HL-60 (cell line): Measurements from ENCODE around the gene KLHL3.

Experiments used
- DNase-seq, 2 experiments: peaks; one replicate each; pipeline ENCODE4 v3.0.0-alpha.2; 2010 to 2020; ENCODE audit warnings: low read depth in 1 of 2, low spot score in 1 of 2
- H3K27ac ChIP-seq: fragments of 250-450 bp; sonication (Bioruptor Pico); replicated peaks from 2 replicates; pipeline ENCODE4 v1.5.1; 2020; ENCODE audit warnings: mild to moderate bottlenecking, moderate library complexity
- H3K27me3 ChIP-seq: fragments of 250-450 bp; sonication (Bioruptor Pico); 2 replicates; pipeline ENCODE4 v1.5.1; 2021; ENCODE audit warnings: mild to moderate bottlenecking, moderate library complexity; ENCODE audit not compliant: insufficient read depth, poor library complexity, severe bottlenecking
- H3K4me3 ChIP-seq: replicated peaks from 2 replicates; pipeline ENCODE4 v1.5.1; 2011; ENCODE audit warnings: mild to moderate bottlenecking, control low read depth, low read length; ENCODE audit not compliant: insufficient read depth
- GABPA ChIP-seq: IDR thresholded peaks from 2 replicates; pipeline ENCODE4 v1.6.1; 2012; ENCODE audit warnings: low read depth
- POLR2AphosphoS5 ChIP-seq: IDR thresholded peaks from 2 replicates; pipeline ENCODE4 v1.6.1; 2012; ENCODE audit warnings: low read depth
- SPI1 ChIP-seq: IDR thresholded peaks from 2 replicates; pipeline ENCODE4 v1.6.1; 2012; ENCODE audit warnings: low read depth, mild to moderate bottlenecking, borderline replicate concordance
- TF ChIP-seq, protein P1 (sequence below): IDR thresholded peaks from one replicate; pipeline ENCODE4 v1.5.1; 2011; ENCODE audit warnings: low read length, control low read depth, inconsistent platforms; ENCODE audit not compliant: insufficient read depth
- TF ChIP-seq, protein P2 (sequence below): IDR thresholded peaks from 2 replicates; pipeline ENCODE4 v1.6.1; 2012; ENCODE audit warnings: low read depth; ENCODE audit not compliant: insufficient replicate concordance

The KLHL3 gene

GRCh38 chr5:137636830-137637714 lies 98.8 kb downstream of the KLHL3 start:
- Histone ChIP-seq H3K4me3 (no peak overlapping the region), H3K27ac (no peak overlapping the region), H3K27me3 (no peaks in the 10 kb centered on the region)
- TF ChIP-seq, protein P1, sequence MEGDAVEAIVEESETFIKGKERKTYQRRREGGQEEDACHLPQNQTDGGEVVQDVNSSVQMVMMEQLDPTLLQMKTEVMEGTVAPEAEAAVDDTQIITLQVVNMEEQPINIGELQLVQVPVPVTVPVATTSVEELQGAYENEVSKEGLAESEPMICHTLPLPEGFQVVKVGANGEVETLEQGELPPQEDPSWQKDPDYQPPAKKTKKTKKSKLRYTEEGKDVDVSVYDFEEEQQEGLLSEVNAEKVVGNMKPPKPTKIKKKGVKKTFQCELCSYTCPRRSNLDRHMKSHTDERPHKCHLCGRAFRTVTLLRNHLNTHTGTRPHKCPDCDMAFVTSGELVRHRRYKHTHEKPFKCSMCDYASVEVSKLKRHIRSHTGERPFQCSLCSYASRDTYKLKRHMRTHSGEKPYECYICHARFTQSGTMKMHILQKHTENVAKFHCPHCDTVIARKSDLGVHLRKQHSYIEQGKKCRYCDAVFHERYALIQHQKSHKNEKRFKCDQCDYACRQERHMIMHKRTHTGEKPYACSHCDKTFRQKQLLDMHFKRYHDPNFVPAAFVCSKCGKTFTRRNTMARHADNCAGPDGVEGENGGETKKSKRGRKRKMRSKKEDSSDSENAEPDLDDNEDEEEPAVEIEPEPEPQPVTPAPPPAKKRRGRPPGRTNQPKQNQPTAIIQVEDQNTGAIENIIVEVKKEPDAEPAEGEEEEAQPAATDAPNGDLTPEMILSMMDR = no peak
- no peak for DNase-seq

GRCh38 chr5:137636099-137636498 lies 99.8 kb downstream of the KLHL3 start:
- TF ChIP-seq POLR2AphosphoS5 (no peak), SPI1 (no peak), GABPA (no peak)
- TF ChIP-seq, protein P1 = no peak
- TF ChIP-seq, protein P2, sequence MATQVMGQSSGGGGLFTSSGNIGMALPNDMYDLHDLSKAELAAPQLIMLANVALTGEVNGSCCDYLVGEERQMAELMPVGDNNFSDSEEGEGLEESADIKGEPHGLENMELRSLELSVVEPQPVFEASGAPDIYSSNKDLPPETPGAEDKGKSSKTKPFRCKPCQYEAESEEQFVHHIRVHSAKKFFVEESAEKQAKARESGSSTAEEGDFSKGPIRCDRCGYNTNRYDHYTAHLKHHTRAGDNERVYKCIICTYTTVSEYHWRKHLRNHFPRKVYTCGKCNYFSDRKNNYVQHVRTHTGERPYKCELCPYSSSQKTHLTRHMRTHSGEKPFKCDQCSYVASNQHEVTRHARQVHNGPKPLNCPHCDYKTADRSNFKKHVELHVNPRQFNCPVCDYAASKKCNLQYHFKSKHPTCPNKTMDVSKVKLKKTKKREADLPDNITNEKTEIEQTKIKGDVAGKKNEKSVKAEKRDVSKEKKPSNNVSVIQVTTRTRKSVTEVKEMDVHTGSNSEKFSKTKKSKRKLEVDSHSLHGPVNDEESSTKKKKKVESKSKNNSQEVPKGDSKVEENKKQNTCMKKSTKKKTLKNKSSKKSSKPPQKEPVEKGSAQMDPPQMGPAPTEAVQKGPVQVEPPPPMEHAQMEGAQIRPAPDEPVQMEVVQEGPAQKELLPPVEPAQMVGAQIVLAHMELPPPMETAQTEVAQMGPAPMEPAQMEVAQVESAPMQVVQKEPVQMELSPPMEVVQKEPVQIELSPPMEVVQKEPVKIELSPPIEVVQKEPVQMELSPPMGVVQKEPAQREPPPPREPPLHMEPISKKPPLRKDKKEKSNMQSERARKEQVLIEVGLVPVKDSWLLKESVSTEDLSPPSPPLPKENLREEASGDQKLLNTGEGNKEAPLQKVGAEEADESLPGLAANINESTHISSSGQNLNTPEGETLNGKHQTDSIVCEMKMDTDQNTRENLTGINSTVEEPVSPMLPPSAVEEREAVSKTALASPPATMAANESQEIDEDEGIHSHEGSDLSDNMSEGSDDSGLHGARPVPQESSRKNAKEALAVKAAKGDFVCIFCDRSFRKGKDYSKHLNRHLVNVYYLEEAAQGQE = no peak
- no peak for DNase-seq
- H3K27me3 ChIP-seq = no peaks in the 10 kb centered on the region
- H3K4me3 ChIP-seq = no peak overlapping the region
- no peak overlapping the region for H3K27ac ChIP-seq

DNA sequence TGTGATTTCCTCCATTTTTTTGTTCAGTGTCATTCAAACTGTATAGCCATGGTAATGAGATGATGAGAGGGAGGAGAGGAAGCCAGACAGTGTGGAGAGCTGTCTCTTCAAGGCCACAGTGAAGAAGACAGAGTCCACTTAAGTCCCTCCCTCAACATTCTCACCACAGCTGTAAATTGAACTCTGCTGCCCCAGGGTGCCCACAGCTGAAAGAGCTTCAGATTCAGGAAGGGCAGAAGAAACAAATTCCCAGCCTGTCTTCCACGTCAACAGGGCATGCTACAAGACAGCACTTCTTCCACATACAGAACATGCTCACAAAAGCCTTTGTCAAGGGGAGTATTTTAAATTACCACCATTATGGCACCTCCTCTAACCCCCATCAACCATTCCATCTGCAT lies 100.4 kb downstream of the KLHL3 start:
- no peak overlapping the region for H3K27ac ChIP-seq
- TF ChIP-seq SPI1 = no peak
- TF ChIP-seq, protein P2 = no peak
- TF ChIP-seq, protein P1 = no peak
- TF ChIP-seq POLR2AphosphoS5 = no peak
- TF ChIP-seq GABPA = no peak
- H3K27me3 ChIP-seq = no peaks in the 10 kb centered on the region
- no peak overlapping the region for H3K4me3 ChIP-seq
- DNase-seq = no peak

- DNase-seq = no peak
- H3K27me3 ChIP-seq = no peaks in the 10 kb centered on the region
- H3K27ac ChIP-seq = no peak overlapping the region
- H3K4me3 ChIP-seq = no peak overlapping the region
- TF ChIP-seq GABPA (no peak), SPI1 (no peak), POLR2AphosphoS5 (no peak)
- TF ChIP-seq, protein P1 = no peak
- TF ChIP-seq, protein P2 = no peak
Measured at GRCh38 chr5:137633896-137634295, 102.0 kb downstream of the KLHL3 start.
